Measurements from ENCODE around the gene SWT1. TPM values are rescaled to one million over a fixed set of nuclear protein-coding genes. Genes with fewer than 3 reads are reported as not detected.

Gene SWT1
- total and polyA plus RNA-seq, 9 of the 15 experiments (the other 6 are each of a cell fraction or from before 2014, with no cell fraction given): 1.5 to 3.4 (median 2.3) TPM

- WGBS (ENCODE audit: insufficient coverage, low coverage, missing lambda C conversion rate): 36% methylated on average over 2 of the region's 2 CpGs
- H3K27ac ChIP-seq (ENCODE audit: extremely low read depth, low read depth, low read length): no peak overlapping the region
- H3K4me1 ChIP-seq (replicated peaks in 1 of 2; ENCODE audit: control insufficient read depth in 2 of 2, insufficient read depth in 2 of 2, low read length in 2 of 2): no peaks in the 10 kb centered on the region
- DNase-seq (ENCODE audit: extremely low read depth in 1 of 4, low spot score in 3 of 4) (no peak), ATAC-seq (no peak), FAIRE-seq (no peak)
- ChIA-PET POLR2A (no interaction called here), CTCF (ENCODE audit: low intra/inter-chr PET ratio) (no interaction called here)
- H3K9ac ChIP-seq (ENCODE audit: insufficient read depth in 1 of 2, low read depth in 2 of 2, low read length in 2 of 2): no peak overlapping the region
- H3K9me3 ChIP-seq (replicated peaks; ENCODE audit: control insufficient read depth, insufficient read depth, low read depth, low read length): peaks cover 3% of the 10 kb centered on the region; the same call in 1 of the 2 replicates
- H3K4me3 ChIP-seq: no peak overlapping the region
- no peaks in the 10 kb centered on the region for H3K9me1 ChIP-seq (ENCODE audit: control insufficient read depth, insufficient read depth, low read length)
- H3K27me3 ChIP-seq (ENCODE audit: control insufficient read depth in 2 of 2, insufficient read depth in 2 of 2, low read length in 2 of 2): no peaks in the 10 kb centered on the region
- no peaks in the 10 kb centered on the region for H3K79me2 ChIP-seq (ENCODE audit: control insufficient read depth, insufficient read depth, low read length)
- in situ Hi-C loops (cut with MboI): no loop called here
- H3K36me3 ChIP-seq (ENCODE audit: control insufficient read depth, insufficient read depth, low read length): no peaks in the 10 kb centered on the region
- H3K4me2 ChIP-seq (ENCODE audit: insufficient read depth, low read length): no peak overlapping the region
- intact Hi-C loops (cut with micrococcal nuclease): no loop called here
- H2AFZ ChIP-seq (ENCODE audit: low read depth, low read length): no peak overlapping the region
- BruUV-seq (replicated peaks): no TSS peak
- no peaks in the 10 kb centered on the region for H4K20me1 ChIP-seq (replicated peaks; ENCODE audit: control insufficient read depth, insufficient read depth, low read length)
- TF ChIP-seq, protein P1, sequence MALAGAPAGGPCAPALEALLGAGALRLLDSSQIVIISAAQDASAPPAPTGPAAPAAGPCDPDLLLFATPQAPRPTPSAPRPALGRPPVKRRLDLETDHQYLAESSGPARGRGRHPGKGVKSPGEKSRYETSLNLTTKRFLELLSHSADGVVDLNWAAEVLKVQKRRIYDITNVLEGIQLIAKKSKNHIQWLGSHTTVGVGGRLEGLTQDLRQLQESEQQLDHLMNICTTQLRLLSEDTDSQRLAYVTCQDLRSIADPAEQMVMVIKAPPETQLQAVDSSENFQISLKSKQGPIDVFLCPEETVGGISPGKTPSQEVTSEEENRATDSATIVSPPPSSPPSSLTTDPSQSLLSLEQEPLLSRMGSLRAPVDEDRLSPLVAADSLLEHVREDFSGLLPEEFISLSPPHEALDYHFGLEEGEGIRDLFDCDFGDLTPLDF (CRISPR knock-in tag; IDR thresholded peaks at IDR 0.05): no peak
- TF ChIP-seq SP2 (IDR thresholded peaks at IDR 0.05; ENCODE audit: extremely low read depth, low read depth, low read length, poor library complexity, severe bottlenecking) (no peak), FOXA3 (CRISPR knock-in tag; conservative IDR thresholded peaks at IDR 0.05 in 1 of 2, IDR thresholded peaks at IDR 0.05 in 1 of 2) (no peak), TRIM25 (IDR thresholded peaks at IDR 0.05; ENCODE audit: borderline replicate concordance) (no peak), ZC3H4 (CRISPR knock-in tag; IDR thresholded peaks at IDR 0.05; ENCODE audit: borderline replicate concordance) (no peak), ZFP30 (CRISPR knock-in tag; IDR thresholded peaks at IDR 0.05; ENCODE audit: borderline replicate concordance) (no peak), SUPT5H (IDR thresholded peaks at IDR 0.05) (no peak), CBFB (CRISPR knock-in tag; IDR thresholded peaks at IDR 0.05) (no peak), C11orf30 (IDR thresholded peaks at IDR 0.05; ENCODE audit: low read depth) (no peak)
- TF ChIP-seq, protein P2, sequence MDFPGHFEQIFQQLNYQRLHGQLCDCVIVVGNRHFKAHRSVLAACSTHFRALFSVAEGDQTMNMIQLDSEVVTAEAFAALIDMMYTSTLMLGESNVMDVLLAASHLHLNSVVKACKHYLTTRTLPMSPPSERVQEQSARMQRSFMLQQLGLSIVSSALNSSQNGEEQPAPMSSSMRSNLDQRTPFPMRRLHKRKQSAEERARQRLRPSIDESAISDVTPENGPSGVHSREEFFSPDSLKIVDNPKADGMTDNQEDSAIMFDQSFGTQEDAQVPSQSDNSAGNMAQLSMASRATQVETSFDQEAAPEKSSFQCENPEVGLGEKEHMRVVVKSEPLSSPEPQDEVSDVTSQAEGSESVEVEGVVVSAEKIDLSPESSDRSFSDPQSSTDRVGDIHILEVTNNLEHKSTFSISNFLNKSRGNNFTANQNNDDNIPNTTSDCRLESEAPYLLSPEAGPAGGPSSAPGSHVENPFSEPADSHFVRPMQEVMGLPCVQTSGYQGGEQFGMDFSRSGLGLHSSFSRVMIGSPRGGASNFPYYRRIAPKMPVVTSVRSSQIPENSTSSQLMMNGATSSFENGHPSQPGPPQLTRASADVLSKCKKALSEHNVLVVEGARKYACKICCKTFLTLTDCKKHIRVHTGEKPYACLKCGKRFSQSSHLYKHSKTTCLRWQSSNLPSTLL (IDR thresholded peaks at IDR 0.05): no peak
Observed at GRCh38 chr1:185112356-185112755, 44.6 kb upstream of the SWT1 start.
